HG03280 (cell line): ENCODE results near the gene VWA5B1.

Experiments used
- ATAC-seq: cut with Tn5 transposase; IDR thresholded peaks from one replicate; pipeline ENCODE4 v1.9.1; 2021; ENCODE audit warnings: mild to moderate bottlenecking, moderate library complexity; ENCODE audit not compliant: unreplicated experiment

The VWA5B1 gene

GRCh38 chr1:20383631-20384030 lies 93.0 kb downstream of the VWA5B1 start:
- ATAC-seq = no peak

GRCh38 chr1:20385630-20386029 lies 95.0 kb downstream of the VWA5B1 start:
- ATAC-seq = no peak

GRCh38 chr1:20386323-20387081 lies 95.8 kb downstream of the VWA5B1 start:
- no peak for ATAC-seq

- ATAC-seq = no peak
Measured at GRCh38 chr1:20389571-20389970, 98.9 kb downstream of the VWA5B1 start.

- ATAC-seq = no peak
Measured at GRCh38 chr1:20390589-20391331, 100.1 kb downstream of the VWA5B1 start.

- ATAC-seq = no peak
Measured at GRCh38 chr1:20395255-20395654, 104.6 kb downstream of the VWA5B1 start.

GRCh38 chr1:20398744-20399143 lies 108.1 kb downstream of the VWA5B1 start:
- no peak for ATAC-seq

- no peak for ATAC-seq
Measured at GRCh38 chr1:20399196-20399595, 108.5 kb downstream of the VWA5B1 start.

- no peak for ATAC-seq
Measured at GRCh38 chr1:20399606-20400180, 109.0 kb downstream of the VWA5B1 start.

GRCh38 chr1:20400341-20401177 lies 109.9 kb downstream of the VWA5B1 start:
- no peak for ATAC-seq

GRCh38 chr1:20401405-20402010 lies 110.8 kb downstream of the VWA5B1 start:
- ATAC-seq = no peak

GRCh38 chr1:20402585-20403422 lies 112.1 kb downstream of the VWA5B1 start:
- ATAC-seq = no peak

GRCh38 chr1:20403423-20404145 lies 112.9 kb downstream of the VWA5B1 start:
- no peak for ATAC-seq

- no peak for ATAC-seq
Measured at GRCh38 chr1:20404466-20404865, 113.8 kb downstream of the VWA5B1 start.
